H9 (cell line): Measurements from ENCODE around the gene LINGO4. TPM values are rescaled to one million over a fixed set of nuclear protein-coding genes. Genes with fewer than 3 reads are reported as not detected.

Experiments
- DNase-seq: peaks from one replicate; pipeline ENCODE4 v3.0.0-alpha.2; 2017
- H2AFZ ChIP-seq: one replicate; pipeline ENCODE4 v1.6.1; 2013; ENCODE audit warnings: mild to moderate bottlenecking, low read length, control low read depth, moderate library complexity
- H2AK5ac ChIP-seq: 2 replicates; pipeline ENCODE4 v1.6.1; 2013; ENCODE audit warnings: low read length, control low read depth, mixed read lengths; ENCODE audit not compliant: insufficient read length
- H2BK120ac ChIP-seq: one replicate; pipeline ENCODE4 v1.6.1; 2013; ENCODE audit warnings: low read depth, mild to moderate bottlenecking, low read length, control low read depth, inconsistent platforms; ENCODE audit not compliant: poor library complexity, severe bottlenecking
- H2BK12ac ChIP-seq: 2 replicates; pipeline ENCODE4 v1.6.1; 2013; ENCODE audit warnings: low read length, control low read depth, mixed read lengths, low read depth; ENCODE audit not compliant: insufficient read length
- H2BK15ac ChIP-seq: 2 replicates; pipeline ENCODE4 v1.6.1; 2013; ENCODE audit warnings: low read depth, low read length, control low read depth
- H2BK20ac ChIP-seq: one replicate; pipeline ENCODE4 v1.6.1; 2013; ENCODE audit warnings: low read depth, mild to moderate bottlenecking, low read length, control low read depth, inconsistent platforms; ENCODE audit not compliant: poor library complexity, severe bottlenecking
- H2BK5ac ChIP-seq: 2 replicates; pipeline ENCODE4 v1.6.1; 2013; ENCODE audit warnings: low read length, control low read depth, mixed read lengths; ENCODE audit not compliant: insufficient read length
- H3K14ac ChIP-seq: 2 replicates; pipeline ENCODE4 v1.6.1; 2013; ENCODE audit warnings: low read length, control low read depth; ENCODE audit not compliant: insufficient read depth
- H3K18ac ChIP-seq: 2 replicates; pipeline ENCODE4 v1.6.1; 2013; ENCODE audit warnings: low read depth, mild to moderate bottlenecking, mixed read lengths, low read length, control low read depth; ENCODE audit not compliant: insufficient read length
- H3K23ac ChIP-seq: 2 replicates; pipeline ENCODE4 v1.6.1; 2013; ENCODE audit warnings: low read length, control low read depth, mixed read lengths, low read depth; ENCODE audit not compliant: insufficient read length
- H3K23me2 ChIP-seq: 2 replicates; pipeline ENCODE4 v1.6.1; 2013; ENCODE audit warnings: low read depth, mild to moderate bottlenecking, mixed read lengths, low read length, control low read depth; ENCODE audit not compliant: insufficient read length, poor library complexity, severe bottlenecking
- H3K27ac ChIP-seq: 2 replicates; pipeline ENCODE4 v1.5.1; 2013; ENCODE audit warnings: low read length, control low read depth, mixed read lengths, low read depth; ENCODE audit not compliant: insufficient read length
- H3K27me3 ChIP-seq: 2 replicates; pipeline ENCODE4 v1.6.1; 2013; ENCODE audit warnings: low read length, control low read depth, inconsistent platforms; ENCODE audit not compliant: insufficient read depth
- H3K4ac ChIP-seq: 2 replicates; pipeline ENCODE4 v1.6.1; 2013; ENCODE audit warnings: low read depth, mild to moderate bottlenecking, control low read depth, inconsistent platforms, low read length, moderate library complexity
- H3K4me1 ChIP-seq: 2 replicates; pipeline ENCODE4 v1.6.1; 2013; ENCODE audit warnings: low read length, control low read depth, inconsistent platforms; ENCODE audit not compliant: insufficient read depth
- H3K4me2 ChIP-seq: 2 replicates; pipeline ENCODE4 v1.6.1; 2013; ENCODE audit warnings: low read length, control low read depth, mixed read lengths; ENCODE audit not compliant: insufficient read length, insufficient read depth
- H3K56ac ChIP-seq: 2 replicates; pipeline ENCODE4 v1.6.1; 2013; ENCODE audit warnings: low read depth, mild to moderate bottlenecking, mixed read lengths, low read length, control low read depth; ENCODE audit not compliant: insufficient read length
- H3K79me1 ChIP-seq: 2 replicates; pipeline ENCODE4 v1.6.1; 2013; ENCODE audit warnings: low read depth, mild to moderate bottlenecking, moderate library complexity, low read length, control low read depth, inconsistent platforms; ENCODE audit not compliant: insufficient read depth, poor library complexity, severe bottlenecking
- H3K79me2 ChIP-seq: 2 replicates; pipeline ENCODE4 v1.6.1; 2013; ENCODE audit warnings: low read length, control low read depth, inconsistent platforms; ENCODE audit not compliant: insufficient read depth
- H3K9ac ChIP-seq: 2 replicates; pipeline ENCODE4 v1.6.1; 2013; ENCODE audit warnings: low read length, control low read depth, mixed read lengths; ENCODE audit not compliant: insufficient read length; ENCODE audit errors: extremely low read depth
- H3K9me3 ChIP-seq: one replicate; pipeline ENCODE4 v1.6.1; 2013; ENCODE audit warnings: low read depth, low read length, inconsistent platforms; ENCODE audit not compliant: control insufficient read depth
- H3T11ph ChIP-seq: one replicate; pipeline ENCODE4 v1.6.1; 2013; ENCODE audit warnings: mild to moderate bottlenecking, low read length, control low read depth, inconsistent platforms
- H4K20me1 ChIP-seq: one replicate; pipeline ENCODE4 v1.6.1; 2013; ENCODE audit not compliant: control insufficient read depth, insufficient read length, insufficient read depth
- H4K5ac ChIP-seq: 2 replicates; pipeline ENCODE4 v1.6.1; 2013; ENCODE audit warnings: low read depth, mild to moderate bottlenecking, mixed read lengths, low read length, control low read depth; ENCODE audit not compliant: insufficient read length
- H4K8ac ChIP-seq: replicated peaks from 2 replicates; pipeline ENCODE4 v1.6.1; 2013; ENCODE audit warnings: low read length, control low read depth, mixed read lengths, low read depth; ENCODE audit not compliant: insufficient read length
- H4K91ac ChIP-seq: 2 replicates; pipeline ENCODE4 v1.6.1; 2013; ENCODE audit warnings: low read depth, mild to moderate bottlenecking, moderate library complexity, mixed read lengths, low read length, control low read depth; ENCODE audit not compliant: insufficient read length
- H3K27ac Mint-ChIP-seq, 3 experiments: 2 replicates in 2 of 3; 3 replicates in 1 of 3; pipeline ENCODE4 v1.8.0; 2020 to 2021; ENCODE audit warnings: mixed read lengths in 3 of 3, mild to moderate bottlenecking in 1 of 3, moderate library complexity in 1 of 3
- H3K27me3 Mint-ChIP-seq: 2 replicates; pipeline ENCODE4 v1.8.0; 2021; ENCODE audit warnings: low read depth, mild to moderate bottlenecking, moderate library complexity, mixed read lengths
- H3K36me3 Mint-ChIP-seq, 3 experiments: 2 replicates in 2 of 3; 3 replicates in 1 of 3; pipeline ENCODE4 v1.8.0; 2020 to 2021; ENCODE audit warnings: low read depth in 3 of 3, mixed read lengths in 3 of 3; ENCODE audit not compliant: insufficient read depth in 1 of 3
- H3K4me1 Mint-ChIP-seq, 2 experiments: 2 replicates each; pipeline ENCODE4 v1.8.0; 2020; ENCODE audit warnings: mixed read lengths in 2 of 2
- H3K4me3 Mint-ChIP-seq, 2 experiments: 2 replicates in 1 of 2; 3 replicates in 1 of 2; pipeline ENCODE4 v1.8.0; 2020 to 2021; ENCODE audit warnings: mild to moderate bottlenecking in 2 of 2, mixed read lengths in 2 of 2, moderate library complexity in 1 of 2
- H3K9me3 Mint-ChIP-seq, 2 experiments: 2 replicates in 1 of 2; 3 replicates in 1 of 2; pipeline ENCODE4 v1.8.0; 2020; ENCODE audit warnings: mild to moderate bottlenecking in 2 of 2, mixed read lengths in 2 of 2, moderate library complexity in 1 of 2
- total RNA-seq: library from RNA; stranded (reverse); gene quantifications from 2 replicates; pipeline ENCODE4 v1.2.1, GENCODE V29; 2021
- TF ChIP-seq, protein P1 (sequence below): fragments of 200-600 bp; sonication (generic); conservative IDR thresholded peaks from 3 replicates; pipeline ENCODE4 v1.8.0; 2021; ENCODE audit warnings: antibody characterized with exemption, mild to moderate bottlenecking

The LINGO4 gene
- total RNA-seq, 1 experiment from 2014 or later: not detected

DNA sequence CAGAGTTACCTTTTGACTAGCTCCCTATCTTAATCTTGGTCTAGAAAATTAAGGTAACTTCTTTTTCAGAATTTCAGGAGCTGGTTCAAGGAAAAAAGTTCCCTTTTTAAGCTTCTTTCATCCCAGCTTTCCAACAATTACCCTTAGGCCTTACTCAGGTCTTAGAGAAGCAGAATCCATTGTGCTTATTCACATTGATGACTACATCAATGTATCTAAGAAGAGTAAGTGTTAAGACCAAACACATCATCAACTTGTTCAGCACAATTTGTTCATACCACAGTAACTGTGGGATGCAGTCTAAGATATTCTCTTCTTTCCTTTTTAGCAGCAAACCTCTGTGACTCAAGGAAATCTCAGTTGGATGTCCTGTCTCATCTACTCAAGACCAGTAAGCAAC, 46.0 kb downstream of the LINGO4 start:
- H3K56ac ChIP-seq: no peak overlapping the region
- no peak overlapping the region for H3T11ph ChIP-seq
- peaks cover 7 to 10% of the 10 kb centered on the region in 2 experiments for H3K4me1 Mint-ChIP-seq
- DNase-seq: no peak
- TF ChIP-seq, protein P1, sequence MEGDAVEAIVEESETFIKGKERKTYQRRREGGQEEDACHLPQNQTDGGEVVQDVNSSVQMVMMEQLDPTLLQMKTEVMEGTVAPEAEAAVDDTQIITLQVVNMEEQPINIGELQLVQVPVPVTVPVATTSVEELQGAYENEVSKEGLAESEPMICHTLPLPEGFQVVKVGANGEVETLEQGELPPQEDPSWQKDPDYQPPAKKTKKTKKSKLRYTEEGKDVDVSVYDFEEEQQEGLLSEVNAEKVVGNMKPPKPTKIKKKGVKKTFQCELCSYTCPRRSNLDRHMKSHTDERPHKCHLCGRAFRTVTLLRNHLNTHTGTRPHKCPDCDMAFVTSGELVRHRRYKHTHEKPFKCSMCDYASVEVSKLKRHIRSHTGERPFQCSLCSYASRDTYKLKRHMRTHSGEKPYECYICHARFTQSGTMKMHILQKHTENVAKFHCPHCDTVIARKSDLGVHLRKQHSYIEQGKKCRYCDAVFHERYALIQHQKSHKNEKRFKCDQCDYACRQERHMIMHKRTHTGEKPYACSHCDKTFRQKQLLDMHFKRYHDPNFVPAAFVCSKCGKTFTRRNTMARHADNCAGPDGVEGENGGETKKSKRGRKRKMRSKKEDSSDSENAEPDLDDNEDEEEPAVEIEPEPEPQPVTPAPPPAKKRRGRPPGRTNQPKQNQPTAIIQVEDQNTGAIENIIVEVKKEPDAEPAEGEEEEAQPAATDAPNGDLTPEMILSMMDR: no peak
- no peak overlapping the region for H3K4me3 Mint-ChIP-seq
- H4K20me1 ChIP-seq: no peaks in the 10 kb centered on the region
- no peak overlapping the region for H2BK20ac ChIP-seq
- no peaks in the 10 kb centered on the region for H3K79me2 ChIP-seq
- H4K91ac ChIP-seq: no peak overlapping the region
- H3K27ac Mint-ChIP-seq: no peak overlapping the region
- no peak overlapping the region for H3K23ac ChIP-seq
- H3K9me3 ChIP-seq: no peaks in the 10 kb centered on the region
- no peak overlapping the region for H2BK5ac ChIP-seq
- H3K4ac ChIP-seq: no peak overlapping the region
- H2BK12ac ChIP-seq: no peak overlapping the region
- no peak overlapping the region for H3K18ac ChIP-seq
- H2AK5ac ChIP-seq: no peak overlapping the region
- H3K79me1 ChIP-seq: no peaks in the 10 kb centered on the region
- H3K27me3 ChIP-seq: no peaks in the 10 kb centered on the region
- H4K5ac ChIP-seq: no peak overlapping the region
- H3K36me3 Mint-ChIP-seq: peaks cover 22 to 40% (median 33%) of the 10 kb centered on the region in 3 experiments; a peak in 6 of 7 replicates
- no peaks in the 10 kb centered on the region for H3K27me3 Mint-ChIP-seq
- H3K9ac ChIP-seq: no peak overlapping the region
- H3K4me2 ChIP-seq: no peak overlapping the region
- no peak overlapping the region for H3K14ac ChIP-seq
- H2BK120ac ChIP-seq: no peak overlapping the region
- H3K23me2 ChIP-seq: peaks cover 9% of the 10 kb centered on the region
- H2AFZ ChIP-seq: no peak overlapping the region
- no peak overlapping the region for H2BK15ac ChIP-seq
- H3K27ac ChIP-seq: no peak overlapping the region
- no peaks in the 10 kb centered on the region; the same call in none of the 2 replicates for H3K4me1 ChIP-seq
- H4K8ac ChIP-seq: no peak overlapping the region
- H3K9me3 Mint-ChIP-seq: no peaks in the 10 kb centered on the region
